NCI-H446 treated with DMSO at 0.1 percent for 48 hours (cell line): ENCODE results near the gene SMOC1.
A peak's percentile ranks its signal among the peaks of the same experiment; 100 is the strongest.

Experiments used
- DNase-seq: peaks from one replicate; lab custom pipeline; 2025; lab: John Stamatoyannopoulos, UW

Gene SMOC1

DNA sequence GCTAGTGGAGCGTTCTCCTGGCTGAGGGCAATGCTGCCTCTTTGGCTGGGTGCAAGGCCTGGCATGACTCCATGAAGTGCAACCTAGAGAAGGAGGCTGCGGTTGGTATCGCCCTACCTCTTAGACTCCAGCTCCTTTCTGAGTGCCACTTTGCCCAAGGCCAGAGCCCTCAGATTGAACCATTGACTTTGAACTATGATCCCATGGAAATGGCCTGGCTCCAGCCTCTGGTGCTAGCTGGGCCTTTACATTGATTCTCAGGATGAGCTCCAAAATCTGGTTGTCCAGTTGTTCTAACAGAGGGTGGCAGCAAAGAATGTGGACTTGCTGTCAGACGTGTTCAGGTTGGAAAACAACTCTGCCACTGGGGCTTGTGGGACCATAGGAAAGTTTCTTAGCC, 16.1 kb upstream of the SMOC1 start:
- DNase-seq, result no peak

DNA sequence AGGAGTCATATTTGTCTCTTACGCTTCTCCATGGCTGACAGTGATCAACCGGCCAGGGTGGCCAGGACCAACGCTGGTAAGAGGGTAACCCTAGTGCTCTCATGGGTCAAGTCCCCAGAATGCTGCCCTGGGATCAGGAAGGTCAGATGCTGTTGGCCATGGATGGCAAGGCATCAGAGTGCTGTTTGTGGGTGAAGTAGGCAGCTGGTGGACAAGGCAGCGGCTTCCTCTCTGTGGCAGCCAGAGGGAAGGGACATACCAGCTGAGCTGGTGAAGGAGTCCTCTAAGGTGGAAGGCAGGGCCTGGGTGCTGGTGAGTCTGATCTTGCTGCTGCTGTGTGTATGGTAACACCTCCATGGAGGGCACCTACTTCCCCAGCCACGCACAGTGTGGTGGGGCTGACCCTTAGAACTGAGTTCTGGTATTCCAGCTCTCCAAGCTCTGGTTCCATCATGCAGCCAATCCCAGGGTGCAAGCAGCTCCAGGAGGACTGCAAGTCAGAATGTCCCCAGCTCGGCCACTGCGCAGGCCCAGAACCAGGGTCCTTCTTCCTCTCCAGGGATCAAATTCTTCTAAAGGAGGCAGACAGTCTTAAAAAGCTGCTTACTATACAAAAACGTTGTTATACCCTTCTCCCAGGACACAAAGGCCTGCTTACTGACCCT, 13.4 kb upstream of the SMOC1 start:
- DNase-seq, result no peak

DNA sequence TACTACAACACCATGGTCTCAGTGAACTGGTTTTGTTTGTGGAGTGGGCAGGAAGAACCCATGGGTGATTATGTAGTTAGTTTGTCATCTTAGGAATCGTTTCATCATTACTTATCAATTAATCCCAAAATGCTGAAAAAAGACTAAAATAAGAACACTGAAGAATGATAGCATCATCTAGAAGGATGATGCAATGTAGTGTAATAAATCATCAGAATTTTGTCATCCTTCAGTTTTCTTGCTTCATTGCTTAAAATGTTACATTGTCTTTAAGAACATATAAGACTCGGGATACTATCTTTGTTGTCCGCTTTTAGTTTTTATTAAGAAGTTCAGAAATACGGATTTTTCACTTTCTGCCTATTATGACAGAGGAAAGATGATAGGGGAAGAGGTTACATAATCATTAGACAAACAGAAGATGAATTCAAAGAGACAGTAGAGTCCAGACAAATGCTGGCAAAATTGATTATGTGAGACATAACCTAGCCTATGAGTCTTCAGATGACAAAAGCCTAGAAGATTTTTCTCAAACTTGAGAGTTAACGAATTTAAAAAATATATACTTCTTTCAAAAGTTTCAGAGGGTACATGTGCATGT, 10.8 kb upstream of the SMOC1 start:
- DNase-seq, result no peak

DNA sequence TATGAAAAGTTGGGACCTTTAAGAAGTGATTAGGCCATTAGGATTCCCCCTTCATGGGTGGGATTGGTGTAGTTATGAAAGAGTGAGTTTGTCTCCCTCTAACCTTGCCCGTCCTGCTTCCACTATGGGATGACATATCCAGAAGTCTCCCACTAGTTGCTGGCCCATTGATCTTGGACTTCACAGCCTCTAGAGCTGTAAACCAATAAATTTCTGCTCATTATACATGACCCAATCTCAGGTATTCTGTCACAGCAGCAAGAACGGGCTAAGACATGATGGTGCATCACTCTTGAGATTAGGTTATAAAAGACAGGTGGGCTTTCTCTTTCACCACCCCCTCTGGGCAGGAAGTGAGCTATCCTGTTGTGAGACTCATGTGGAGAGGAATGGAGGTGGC, 8.6 kb upstream of the SMOC1 start:
- DNase-seq, result no peak

DNA sequence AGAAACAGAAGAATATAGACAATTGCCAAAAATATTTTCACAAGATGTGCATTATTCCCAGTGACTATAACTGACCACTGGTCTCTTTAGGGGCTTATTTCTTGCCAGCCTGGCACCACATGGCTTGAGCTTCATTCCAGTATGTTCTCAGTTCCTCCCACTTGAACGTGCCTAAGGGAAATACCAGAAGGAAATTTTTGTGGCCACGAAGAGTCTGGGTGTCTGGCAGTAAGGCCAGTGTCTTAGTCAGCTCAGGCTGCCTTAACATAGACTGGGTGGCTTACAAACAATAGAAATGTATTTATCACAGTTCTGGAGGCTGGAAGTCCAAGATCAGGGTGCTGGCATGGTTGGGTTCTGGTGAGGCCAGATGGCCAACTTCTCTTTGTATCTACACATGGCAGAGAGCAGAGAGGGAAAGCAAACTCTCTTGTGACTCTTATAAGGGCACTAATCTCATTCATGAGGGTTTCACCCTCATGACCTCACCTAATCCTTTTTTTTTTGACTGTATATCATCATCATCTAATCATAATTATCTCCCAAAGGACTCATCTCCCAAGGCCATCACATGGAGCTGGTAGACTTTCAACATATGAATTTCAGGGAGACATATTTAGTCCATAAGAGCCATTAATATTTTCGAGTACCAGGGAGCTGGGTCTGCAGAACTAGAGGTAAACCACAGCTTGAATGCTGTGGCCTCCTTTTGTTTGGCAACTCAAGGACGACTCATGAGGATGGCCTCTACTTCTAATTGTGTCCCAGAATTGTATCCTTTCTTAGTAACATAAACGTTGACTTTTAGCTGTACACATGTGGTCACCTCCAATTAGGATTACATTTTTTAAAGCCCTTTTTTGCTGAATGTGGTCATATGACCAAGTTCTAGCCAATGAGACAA, 5.1 kb upstream of the SMOC1 start:
- DNase-seq, result no peak

DNA sequence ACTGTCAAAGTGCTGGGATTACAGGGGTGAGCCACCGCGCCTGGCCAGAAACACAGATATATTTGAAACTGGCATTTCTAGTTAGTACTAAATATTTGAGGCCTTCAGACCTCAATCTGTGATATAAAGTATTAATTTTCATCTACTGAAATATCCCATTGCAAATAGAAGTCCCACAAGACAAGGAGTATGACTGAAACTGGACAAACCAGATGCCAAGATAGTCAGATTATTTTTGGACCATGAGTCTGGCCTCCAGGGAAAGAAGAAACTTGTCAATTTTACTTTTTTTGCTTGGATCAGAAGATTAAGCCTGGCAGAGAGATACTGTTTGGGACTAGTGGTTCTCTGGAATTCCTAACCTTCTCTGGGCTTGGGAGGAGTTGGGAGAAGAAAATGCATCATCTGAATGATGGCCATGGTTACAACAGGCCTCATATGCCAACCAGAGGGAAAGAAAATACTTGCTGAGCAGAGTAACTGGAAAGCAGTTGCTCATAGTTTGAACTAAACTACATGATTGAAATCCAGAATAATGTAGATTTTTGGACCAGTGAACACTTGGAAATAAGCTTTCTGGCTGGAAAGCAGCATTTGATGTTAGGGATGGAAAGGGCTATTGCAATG, 2.9 kb upstream of the SMOC1 start:
- no peak for DNase-seq

DNA sequence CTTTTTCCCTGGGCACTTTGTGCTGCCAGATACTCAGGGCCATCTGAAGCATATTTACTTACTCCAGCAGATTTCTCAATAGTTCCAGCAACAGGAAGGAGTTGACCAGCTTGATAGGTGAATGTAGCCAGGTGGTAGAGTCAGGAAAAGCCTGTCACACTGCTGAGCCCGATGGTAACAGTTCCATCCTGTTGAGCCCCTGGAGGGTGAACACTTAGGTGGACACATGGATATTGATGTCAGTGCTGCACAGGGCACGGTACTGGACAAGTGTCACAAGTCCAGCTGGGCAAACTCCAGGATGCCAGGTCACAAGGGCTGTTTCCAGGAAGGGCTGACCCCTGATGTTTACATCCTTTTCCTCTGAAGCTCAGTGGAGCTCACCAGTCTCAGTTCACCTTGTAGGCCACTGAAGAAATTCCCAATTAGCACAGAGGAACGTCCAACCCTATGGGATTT, 2.3 kb upstream of the SMOC1 start:
- no peak for DNase-seq

DNA sequence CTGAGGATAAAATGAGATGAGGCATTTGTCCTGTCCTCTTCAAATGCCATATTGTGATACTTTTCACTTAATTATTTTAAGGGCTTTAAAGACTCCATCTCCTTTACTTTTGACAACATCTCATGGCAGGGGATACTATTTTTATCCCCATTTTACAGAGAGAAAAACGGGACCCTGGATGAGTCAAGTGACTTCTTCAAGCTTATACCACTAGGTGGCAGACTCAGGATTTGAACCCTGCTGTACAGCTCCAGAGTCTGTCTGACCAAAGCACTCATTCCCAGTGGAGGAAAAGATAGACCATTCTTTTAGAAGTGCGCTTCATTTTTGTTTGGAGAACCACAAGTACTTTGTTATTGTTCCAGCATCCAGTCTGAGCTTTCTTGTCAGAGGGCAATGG, 1.7 kb upstream of the SMOC1 start:
- no peak for DNase-seq

DNA sequence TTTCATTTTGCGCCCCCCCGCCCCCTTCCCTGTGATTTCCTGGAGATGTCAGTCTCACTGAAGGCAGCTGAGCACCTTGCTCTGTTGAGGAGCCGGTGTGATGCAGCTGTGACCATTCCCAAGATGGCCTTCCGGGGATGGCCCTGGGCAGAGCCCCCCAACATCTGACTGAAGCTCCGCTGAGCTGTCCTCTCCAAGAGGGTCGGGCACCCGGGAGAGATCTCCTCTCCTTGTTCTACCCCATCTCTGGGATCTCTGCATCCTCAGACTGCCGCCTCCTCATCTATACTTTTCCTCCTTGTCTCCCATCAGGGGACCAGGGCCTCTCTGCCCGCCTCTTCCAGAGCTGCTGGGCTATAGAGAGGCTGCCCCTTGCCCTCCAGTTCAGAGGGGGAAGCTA, 965 bp upstream of the SMOC1 start:
- no peak for DNase-seq

DNA sequence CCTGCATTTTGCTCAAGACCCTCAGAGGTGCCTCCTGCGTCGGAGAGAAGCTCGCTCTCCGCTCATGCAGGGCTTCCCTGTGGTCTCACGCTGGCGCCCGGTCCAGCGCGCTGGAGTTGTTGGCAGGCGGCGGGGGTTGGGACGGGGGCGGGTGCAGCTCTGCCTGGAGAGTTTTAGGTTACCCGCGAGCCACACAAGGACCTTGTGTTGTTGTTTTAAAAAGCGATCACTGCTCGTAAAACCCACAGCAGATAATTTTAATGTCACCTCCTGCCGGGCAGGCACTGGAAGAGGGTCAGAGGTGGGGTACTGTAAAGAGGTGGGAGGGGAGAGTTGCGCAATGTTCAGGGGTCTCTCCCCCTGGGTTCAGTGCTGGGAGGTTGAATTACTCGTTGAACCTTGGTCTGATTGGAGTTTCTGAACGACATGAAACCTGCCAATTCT, 850 bp downstream of the SMOC1 start:
- no peak for DNase-seq

DNA sequence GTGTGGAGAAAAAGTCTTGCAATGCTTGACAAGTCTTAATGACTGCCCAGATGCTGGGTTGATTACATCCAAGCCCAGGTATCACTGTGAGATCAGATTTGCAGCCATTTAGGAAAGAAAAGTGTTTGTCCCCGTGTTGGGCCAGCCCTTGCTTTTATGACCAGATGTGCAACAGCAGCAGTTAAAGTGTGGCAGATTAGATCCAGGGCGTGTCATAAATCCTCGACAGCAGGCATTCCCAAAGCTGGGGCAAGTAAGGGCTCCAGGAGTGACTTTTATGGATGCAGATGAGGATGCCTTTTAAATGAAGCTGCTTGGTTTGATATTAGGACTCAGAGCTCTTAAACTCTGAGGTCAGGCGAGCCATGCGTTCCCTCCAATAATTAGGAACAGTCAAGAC, 1.7 kb downstream of the SMOC1 start:
- DNase-seq, result no peak

DNA sequence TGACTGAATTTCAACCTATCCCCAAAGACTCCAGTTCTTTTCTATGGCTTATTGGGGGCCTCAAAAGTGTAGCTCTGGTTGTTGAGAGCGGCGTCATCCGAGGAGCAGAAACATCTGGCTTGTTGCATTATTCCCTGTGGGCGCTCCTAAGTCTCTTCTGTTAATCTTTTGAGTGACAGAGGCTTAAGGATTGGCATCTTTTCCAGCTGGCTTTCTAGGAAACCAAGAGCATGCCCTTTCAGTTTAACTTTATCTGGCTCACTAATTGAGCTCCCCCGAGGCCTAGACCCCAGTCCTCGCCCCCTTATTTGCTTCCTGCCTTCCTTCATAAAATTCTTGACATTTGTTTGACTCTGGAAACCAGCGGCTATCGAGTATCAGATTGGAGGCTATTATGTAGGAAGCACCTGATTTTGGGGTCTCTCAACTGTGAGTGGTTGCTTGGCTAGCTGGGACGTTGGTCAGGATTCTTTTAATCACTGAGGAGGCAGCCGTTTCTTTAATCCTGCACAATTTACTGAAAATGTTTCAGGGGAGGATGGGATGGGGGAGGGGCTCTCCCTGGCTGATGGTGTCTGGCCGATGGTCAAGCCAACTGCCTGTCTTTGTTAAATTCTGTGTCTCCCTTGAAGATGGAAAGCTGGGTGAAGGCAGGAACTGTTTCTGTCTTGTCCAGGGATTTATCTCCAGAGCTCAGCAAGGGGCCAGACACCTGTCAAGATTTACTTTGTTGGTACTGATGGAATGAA, 3.1 kb downstream of the SMOC1 start:
- no peak for DNase-seq

DNA sequence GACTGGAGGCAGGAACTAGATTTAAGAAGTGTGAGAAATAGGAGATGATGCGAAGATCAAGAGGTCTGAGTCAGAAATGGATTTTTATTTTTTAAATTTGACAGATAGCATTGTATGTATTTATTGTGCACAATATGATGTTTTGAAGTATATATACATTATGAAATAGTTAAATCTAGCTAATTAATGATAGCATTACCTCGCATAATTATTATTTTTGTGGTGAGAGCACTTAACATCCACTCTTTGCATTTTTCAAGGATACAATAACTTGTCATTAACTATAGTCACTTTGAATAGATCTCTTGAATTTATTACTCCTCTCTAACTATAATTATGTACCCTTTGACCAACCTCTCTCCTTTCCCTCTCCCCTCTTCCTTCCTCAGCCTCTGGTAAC, 3.7 kb downstream of the SMOC1 start:
- no peak for DNase-seq

DNA sequence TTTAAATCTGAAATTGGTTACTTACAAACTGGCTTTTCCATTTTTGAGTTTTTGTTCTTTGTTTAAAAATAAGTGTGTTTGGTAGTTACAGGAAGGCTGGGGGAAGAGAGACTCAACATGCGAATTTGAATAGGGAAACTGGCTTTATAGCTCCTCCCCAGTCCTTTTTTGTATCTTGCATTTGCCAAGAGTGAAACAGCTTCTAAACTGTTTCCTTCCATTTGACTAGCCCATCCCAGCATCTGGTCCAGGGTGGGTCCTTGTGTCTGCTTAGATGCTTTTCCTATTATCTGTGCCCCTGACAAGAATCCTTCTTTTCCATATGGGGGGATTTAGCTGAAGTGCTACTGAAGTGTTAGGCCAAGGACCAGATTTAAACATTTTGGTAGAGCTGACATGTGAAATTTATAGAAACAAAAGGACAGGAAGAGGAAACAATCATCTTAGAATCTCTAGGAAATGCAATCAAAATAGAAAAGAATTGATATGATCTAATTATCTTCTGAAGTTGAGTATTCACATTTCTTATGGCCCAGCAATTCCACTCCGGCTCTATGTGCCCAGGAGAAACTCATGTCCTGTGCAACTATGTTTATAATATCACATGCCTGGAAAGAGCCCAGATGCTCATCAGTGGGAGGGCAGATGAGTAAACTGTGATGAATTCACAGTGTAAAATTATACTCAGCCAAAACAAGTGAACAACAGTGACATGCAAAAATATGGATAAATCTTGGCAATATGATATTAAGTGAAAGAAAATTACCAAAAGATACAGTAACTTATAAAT, 7.4 kb downstream of the SMOC1 start:
- DNase-seq, result peak; percentile 40

DNA sequence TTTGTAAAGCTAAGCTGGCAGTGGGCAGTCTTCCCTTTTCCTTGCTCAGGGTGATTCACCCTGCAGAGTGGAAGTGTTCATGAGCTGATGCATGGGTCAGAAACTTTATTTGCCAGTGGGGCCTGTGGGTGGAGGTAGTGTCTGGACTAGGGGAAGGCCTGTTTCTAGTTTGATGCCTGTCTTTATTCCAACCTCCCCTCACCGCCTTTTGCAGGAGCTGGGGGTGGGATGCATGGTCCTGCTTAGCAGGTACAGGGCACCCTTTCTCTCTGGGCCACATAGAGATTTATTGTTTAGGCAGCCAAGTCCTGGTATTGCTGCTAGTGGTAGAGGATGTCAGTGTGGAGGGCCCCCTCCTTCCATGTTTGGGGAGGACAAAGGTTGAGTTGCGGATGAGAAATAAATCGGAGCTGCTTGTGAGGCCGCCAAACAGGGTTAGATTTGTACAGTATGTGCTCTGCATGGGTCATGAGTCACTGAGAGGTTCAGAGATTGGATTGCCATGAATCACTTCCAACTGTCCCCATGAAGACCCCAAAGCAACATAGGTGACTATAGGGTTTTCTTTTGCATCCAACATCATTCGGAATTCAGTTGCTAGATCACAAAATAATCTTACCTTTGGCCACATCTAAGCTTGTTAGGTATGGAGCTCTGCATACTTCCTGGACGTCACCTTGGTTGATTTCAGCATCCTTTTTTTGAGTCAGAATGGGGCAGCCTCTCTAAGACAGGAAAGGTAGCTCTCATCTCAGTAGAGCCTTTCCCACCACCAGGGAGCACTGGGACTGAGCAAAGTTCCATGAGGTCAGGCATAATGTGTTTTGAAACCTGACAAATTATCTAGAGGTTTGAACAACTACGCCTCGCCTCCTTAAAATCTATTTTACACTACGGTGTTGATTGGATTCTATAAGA, 8.8 kb downstream of the SMOC1 start:
- DNase-seq, result no peak

DNA sequence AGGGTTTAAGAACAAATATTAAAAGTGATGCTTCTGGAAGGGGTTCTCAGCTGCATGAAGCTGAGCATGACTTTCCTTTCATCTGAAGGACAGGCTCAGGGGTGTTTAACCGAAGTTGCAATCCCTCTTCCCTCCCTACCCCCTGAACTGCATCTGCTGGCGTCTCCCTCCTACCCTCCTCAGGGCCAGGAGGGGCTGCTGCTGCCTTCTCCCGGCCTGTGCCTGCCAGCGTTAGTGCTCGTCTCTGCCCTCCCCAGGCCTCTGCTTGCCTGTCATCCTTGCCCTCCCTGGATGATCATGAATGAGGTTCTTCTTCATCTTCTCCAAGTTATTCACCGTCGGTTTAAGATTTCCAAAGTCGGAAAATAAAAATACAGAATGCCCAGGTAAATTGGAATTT, 12.2 kb downstream of the SMOC1 start:
- DNase-seq, result no peak

DNA sequence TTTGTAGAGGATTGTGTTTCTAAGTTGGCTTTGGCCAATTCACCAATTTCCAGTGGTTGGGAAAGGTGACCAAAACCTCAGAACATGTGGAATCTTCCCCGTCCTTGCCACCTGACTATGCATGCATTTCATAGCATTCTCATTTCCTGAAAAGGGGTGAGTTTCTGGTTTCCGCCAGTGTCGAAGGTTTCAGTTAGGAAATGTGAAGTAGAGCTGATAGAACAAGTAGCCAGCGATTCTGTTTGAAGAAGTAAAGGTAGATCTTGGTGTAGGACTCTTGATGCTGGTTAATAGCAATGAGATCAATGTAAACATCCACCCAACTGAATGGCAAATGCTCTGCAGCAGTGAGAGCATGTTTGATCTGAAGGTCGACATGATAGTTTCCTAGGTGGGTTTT, 15.9 kb downstream of the SMOC1 start:
- no peak for DNase-seq

DNA sequence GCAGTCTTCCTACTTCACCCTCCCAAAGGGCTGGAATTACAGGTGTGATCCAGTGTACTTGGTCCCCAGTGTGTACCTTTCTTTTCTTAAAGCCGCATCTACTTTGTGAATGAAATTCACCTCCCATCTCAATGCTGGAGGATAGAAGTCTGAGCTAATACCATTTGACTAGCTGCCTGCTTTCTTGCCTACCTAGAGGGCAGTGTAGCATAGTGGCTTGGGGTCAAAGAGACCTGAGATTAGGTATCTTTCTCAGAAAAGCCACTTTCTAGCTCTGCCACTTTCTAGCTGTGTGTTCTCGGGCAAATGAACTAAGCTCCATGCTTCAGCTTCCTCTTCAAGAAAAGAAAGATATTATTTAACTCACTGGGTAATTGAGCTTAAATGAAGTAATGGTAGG, 16.9 kb downstream of the SMOC1 start:
- no peak for DNase-seq

DNA sequence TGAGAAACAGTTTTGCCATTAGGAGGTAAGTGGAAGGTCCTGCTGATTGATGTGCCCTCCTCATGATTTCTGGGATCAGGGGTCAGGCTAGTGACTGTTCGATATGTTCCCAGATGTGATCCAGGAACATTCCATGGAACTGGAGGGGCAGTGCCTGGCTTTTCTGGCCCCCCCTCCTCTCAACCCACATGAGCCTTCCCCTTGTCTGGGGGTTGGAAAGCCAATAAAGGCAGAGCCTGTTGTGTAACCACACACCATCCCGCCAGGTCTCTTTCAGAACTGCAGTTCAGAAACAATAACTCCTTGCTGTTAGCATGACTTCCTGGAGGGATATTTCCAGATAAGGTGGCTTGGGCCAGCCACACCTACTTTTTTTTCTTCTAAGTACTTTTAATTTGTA, 17.8 kb downstream of the SMOC1 start:
- DNase-seq, result no peak

DNA sequence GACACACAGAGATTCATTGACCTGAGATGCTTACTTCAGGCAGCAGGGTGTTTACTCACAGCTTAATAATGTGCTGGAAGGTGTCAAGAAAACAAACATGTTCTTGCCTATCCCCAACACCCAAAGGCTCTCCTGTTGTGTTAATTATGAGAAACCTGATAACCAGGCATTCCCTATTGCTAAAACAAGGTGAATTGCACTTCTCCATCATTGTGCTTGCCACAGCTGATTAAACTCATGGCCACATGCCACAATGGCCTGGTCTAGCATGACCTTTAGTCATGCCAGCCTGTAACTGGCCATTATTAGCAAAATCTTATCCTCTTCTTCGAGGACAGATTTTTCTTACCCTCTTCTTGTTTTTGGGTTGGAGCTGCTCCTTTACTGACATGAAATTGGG, 21.4 kb downstream of the SMOC1 start:
- no peak for DNase-seq
